ENCODE results near the gene PSPC1. TPM values are rescaled to one million over a fixed set of nuclear protein-coding genes. Genes with fewer than 3 reads are reported as not detected.

The PSPC1 gene
- total RNA-seq, 1 experiment from 2014 or later, result 124 TPM

- intact Hi-C loops (cut with micrococcal nuclease; ENCODE audit: unreplicated experiment), result no loop called here
- H3K27me3 ChIP-seq (replicated peaks; ENCODE audit: control insufficient read depth, insufficient read depth, low read length), result no peaks in the 10 kb centered on the region
- H3K4me1 ChIP-seq, result peaks cover 12% of the 10 kb centered on the region
- no peak overlapping the region for H3K4me3 Mint-ChIP-seq (ENCODE audit: unreplicated experiment)
- no peaks in the 10 kb centered on the region for H3K9me3 Mint-ChIP-seq (ENCODE audit: unreplicated experiment)
- no peak for DNase-seq
- POLR2A ChIA-PET, result no interaction called here
- no peaks in the 10 kb centered on the region for H3K27me3 Mint-ChIP-seq (ENCODE audit: insufficient read depth, unreplicated experiment)
- TF ChIP-seq, protein P1, sequence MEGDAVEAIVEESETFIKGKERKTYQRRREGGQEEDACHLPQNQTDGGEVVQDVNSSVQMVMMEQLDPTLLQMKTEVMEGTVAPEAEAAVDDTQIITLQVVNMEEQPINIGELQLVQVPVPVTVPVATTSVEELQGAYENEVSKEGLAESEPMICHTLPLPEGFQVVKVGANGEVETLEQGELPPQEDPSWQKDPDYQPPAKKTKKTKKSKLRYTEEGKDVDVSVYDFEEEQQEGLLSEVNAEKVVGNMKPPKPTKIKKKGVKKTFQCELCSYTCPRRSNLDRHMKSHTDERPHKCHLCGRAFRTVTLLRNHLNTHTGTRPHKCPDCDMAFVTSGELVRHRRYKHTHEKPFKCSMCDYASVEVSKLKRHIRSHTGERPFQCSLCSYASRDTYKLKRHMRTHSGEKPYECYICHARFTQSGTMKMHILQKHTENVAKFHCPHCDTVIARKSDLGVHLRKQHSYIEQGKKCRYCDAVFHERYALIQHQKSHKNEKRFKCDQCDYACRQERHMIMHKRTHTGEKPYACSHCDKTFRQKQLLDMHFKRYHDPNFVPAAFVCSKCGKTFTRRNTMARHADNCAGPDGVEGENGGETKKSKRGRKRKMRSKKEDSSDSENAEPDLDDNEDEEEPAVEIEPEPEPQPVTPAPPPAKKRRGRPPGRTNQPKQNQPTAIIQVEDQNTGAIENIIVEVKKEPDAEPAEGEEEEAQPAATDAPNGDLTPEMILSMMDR (IDR thresholded peaks at IDR 0.05; ENCODE audit: insufficient read depth in 1 of 2, low read depth in 1 of 2, low read length in 1 of 2, severe bottlenecking in 1 of 2, unreplicated experiment in 1 of 2), result no peak
- H3K36me3 ChIP-seq (ENCODE audit: control insufficient read depth, insufficient read depth, low read length), result peaks cover 2% of the 10 kb centered on the region; the same call in 1 of the 2 replicates
- BruUV-seq (replicated peaks), result no TSS peak
- H3K4me1 Mint-ChIP-seq (ENCODE audit: low read depth, unreplicated experiment), result peaks cover 7% of the 10 kb centered on the region
- no peak overlapping the region for H3K27ac Mint-ChIP-seq (ENCODE audit: unreplicated experiment)
- CTCF ChIA-PET, result no interaction called here
- no peaks in the 10 kb centered on the region for H3K9me3 ChIP-seq
- H3K36me3 Mint-ChIP-seq (ENCODE audit: insufficient read depth, unreplicated experiment), result peaks cover 90% of the 10 kb centered on the region
- no peak overlapping the region for H3K4me3 ChIP-seq (ENCODE audit: low read depth, low read length)
Measured at GRCh38 chr13:19726611-19727010, 56.1 kb downstream of the PSPC1 start.

GRCh38 chr13:19725320-19725719 lies 57.4 kb downstream of the PSPC1 start:
- BruUV-seq (replicated peaks), result no TSS peak
- Histone ChIP-seq H3K27me3 (replicated peaks; ENCODE audit: control insufficient read depth, insufficient read depth, low read length) (no peaks in the 10 kb centered on the region), H3K4me3 (ENCODE audit: low read depth, low read length) (no peak overlapping the region), H3K36me3 (ENCODE audit: control insufficient read depth, insufficient read depth, low read length) (peaks cover 1% of the 10 kb centered on the region; the same call in 1 of the 2 replicates), H3K4me1 (peaks cover 17% of the 10 kb centered on the region), H3K9me3 (no peaks in the 10 kb centered on the region)
- intact Hi-C loops (cut with micrococcal nuclease; ENCODE audit: unreplicated experiment), result no loop called here
- CTCF ChIA-PET, result no interaction called here
- Mint-ChIP-seq H3K36me3 (ENCODE audit: insufficient read depth, unreplicated experiment) (peaks cover 83% of the 10 kb centered on the region), H3K4me1 (ENCODE audit: low read depth, unreplicated experiment) (peaks cover 7% of the 10 kb centered on the region), H3K27ac (ENCODE audit: unreplicated experiment) (peak overlapping the region; percentile 18), H3K4me3 (ENCODE audit: unreplicated experiment) (no peak overlapping the region), H3K27me3 (ENCODE audit: insufficient read depth, unreplicated experiment) (no peaks in the 10 kb centered on the region), H3K9me3 (ENCODE audit: unreplicated experiment) (no peaks in the 10 kb centered on the region)
- TF ChIP-seq, protein P1 (IDR thresholded peaks at IDR 0.05; ENCODE audit: insufficient read depth in 1 of 2, low read depth in 1 of 2, low read length in 1 of 2, severe bottlenecking in 1 of 2, unreplicated experiment in 1 of 2), result no peak
- POLR2A ChIA-PET, result no interaction called here
- DNase-seq, result no peak

GRCh38 chr13:19720039-19720438 lies 62.7 kb downstream of the PSPC1 start:
- intact Hi-C loops (cut with micrococcal nuclease; ENCODE audit: unreplicated experiment), result no loop called here
- H3K27ac Mint-ChIP-seq (ENCODE audit: unreplicated experiment), result no peak overlapping the region
- H3K36me3 ChIP-seq (ENCODE audit: control insufficient read depth, insufficient read depth, low read length), result no peaks in the 10 kb centered on the region; the same call in 1 of the 2 replicates
- H3K4me1 ChIP-seq, result peaks cover 22% of the 10 kb centered on the region
- no peaks in the 10 kb centered on the region for H3K27me3 Mint-ChIP-seq (ENCODE audit: insufficient read depth, unreplicated experiment)
- H3K36me3 Mint-ChIP-seq (ENCODE audit: insufficient read depth, unreplicated experiment), result peaks cover 63% of the 10 kb centered on the region
- H3K9me3 ChIP-seq, result no peaks in the 10 kb centered on the region
- H3K4me3 ChIP-seq (ENCODE audit: low read depth, low read length), result no peak overlapping the region
- no peak for DNase-seq
- no TSS peak for BruUV-seq (replicated peaks)
- ChIA-PET CTCF (no interaction called here), POLR2A (no interaction called here)
- no peaks in the 10 kb centered on the region for H3K4me1 Mint-ChIP-seq (ENCODE audit: low read depth, unreplicated experiment)
- no peak overlapping the region for H3K4me3 Mint-ChIP-seq (ENCODE audit: unreplicated experiment)
- no peaks in the 10 kb centered on the region for H3K27me3 ChIP-seq (replicated peaks; ENCODE audit: control insufficient read depth, insufficient read depth, low read length)
- H3K9me3 Mint-ChIP-seq (ENCODE audit: unreplicated experiment), result no peaks in the 10 kb centered on the region
- TF ChIP-seq, protein P1 (IDR thresholded peaks at IDR 0.05; ENCODE audit: insufficient read depth in 1 of 2, low read depth in 1 of 2, low read length in 1 of 2, severe bottlenecking in 1 of 2, unreplicated experiment in 1 of 2), result no peak
